ENCODE measurements around the gene LPP. TPM values are rescaled to one million over a fixed set of nuclear protein-coding genes. Genes with fewer than 3 reads are reported as not detected.

The LPP gene
- total RNA-seq, 1 donor from 2014 or later, result 23.1 TPM

GRCh38 chr3:188578576-188579363, 424.8 kb downstream of the LPP start:
- Mint-ChIP-seq H3K9me3 (ENCODE audit: unreplicated experiment) (no peaks in the 10 kb centered on the region), H3K4me3 (ENCODE audit: unreplicated experiment) (no peak overlapping the region), H3K36me3 (ENCODE audit: unreplicated experiment) (no peaks in the 10 kb centered on the region), H3K27ac (ENCODE audit: unreplicated experiment) (no peak overlapping the region), H3K4me1 (ENCODE audit: low read depth, unreplicated experiment) (peaks cover 16% of the 10 kb centered on the region), H3K27me3 (ENCODE audit: unreplicated experiment) (peaks cover 4% of the 10 kb centered on the region)
- no peak for DNase-seq
- TF ChIP-seq, protein P1, sequence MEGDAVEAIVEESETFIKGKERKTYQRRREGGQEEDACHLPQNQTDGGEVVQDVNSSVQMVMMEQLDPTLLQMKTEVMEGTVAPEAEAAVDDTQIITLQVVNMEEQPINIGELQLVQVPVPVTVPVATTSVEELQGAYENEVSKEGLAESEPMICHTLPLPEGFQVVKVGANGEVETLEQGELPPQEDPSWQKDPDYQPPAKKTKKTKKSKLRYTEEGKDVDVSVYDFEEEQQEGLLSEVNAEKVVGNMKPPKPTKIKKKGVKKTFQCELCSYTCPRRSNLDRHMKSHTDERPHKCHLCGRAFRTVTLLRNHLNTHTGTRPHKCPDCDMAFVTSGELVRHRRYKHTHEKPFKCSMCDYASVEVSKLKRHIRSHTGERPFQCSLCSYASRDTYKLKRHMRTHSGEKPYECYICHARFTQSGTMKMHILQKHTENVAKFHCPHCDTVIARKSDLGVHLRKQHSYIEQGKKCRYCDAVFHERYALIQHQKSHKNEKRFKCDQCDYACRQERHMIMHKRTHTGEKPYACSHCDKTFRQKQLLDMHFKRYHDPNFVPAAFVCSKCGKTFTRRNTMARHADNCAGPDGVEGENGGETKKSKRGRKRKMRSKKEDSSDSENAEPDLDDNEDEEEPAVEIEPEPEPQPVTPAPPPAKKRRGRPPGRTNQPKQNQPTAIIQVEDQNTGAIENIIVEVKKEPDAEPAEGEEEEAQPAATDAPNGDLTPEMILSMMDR (IDR thresholded peaks at IDR 0.05; ENCODE audit: partially characterized antibody, unreplicated experiment), result no peak

- no peak overlapping the region for H3K4me3 Mint-ChIP-seq (ENCODE audit: unreplicated experiment)
- peaks cover 4% of the 10 kb centered on the region for H3K27me3 Mint-ChIP-seq (ENCODE audit: unreplicated experiment)
- DNase-seq, result no peak
- TF ChIP-seq, protein P1 (IDR thresholded peaks at IDR 0.05; ENCODE audit: partially characterized antibody, unreplicated experiment), result no peak
- H3K27ac Mint-ChIP-seq (ENCODE audit: unreplicated experiment), result no peak overlapping the region
- peaks cover 7% of the 10 kb centered on the region for H3K4me1 Mint-ChIP-seq (ENCODE audit: low read depth, unreplicated experiment)
- H3K9me3 Mint-ChIP-seq (ENCODE audit: unreplicated experiment), result no peaks in the 10 kb centered on the region
- H3K36me3 Mint-ChIP-seq (ENCODE audit: unreplicated experiment), result no peaks in the 10 kb centered on the region
Measured at GRCh38 chr3:188580223-188580622, 426.3 kb downstream of the LPP start.

DNA sequence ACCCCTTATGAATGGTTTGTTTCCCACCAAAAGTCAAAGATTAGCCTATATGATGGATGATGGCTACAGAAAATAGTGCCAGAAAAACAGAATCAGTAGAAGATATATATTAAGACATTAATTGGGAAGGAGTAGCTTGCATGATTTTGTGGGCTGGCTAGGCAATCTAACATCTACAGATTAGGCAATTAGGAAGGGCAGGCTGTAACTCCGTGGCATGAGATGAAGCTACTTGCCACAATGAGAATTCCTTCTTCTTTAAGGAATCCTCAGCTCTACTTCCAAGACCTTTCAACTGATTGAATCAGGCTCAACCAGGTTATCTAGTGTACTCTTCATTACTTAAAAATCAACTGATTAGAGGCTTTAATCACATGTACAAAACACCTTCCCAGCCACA, 426.7 kb downstream of the LPP start:
- Mint-ChIP-seq H3K27ac (ENCODE audit: unreplicated experiment) (no peak overlapping the region), H3K36me3 (ENCODE audit: unreplicated experiment) (no peaks in the 10 kb centered on the region), H3K4me1 (ENCODE audit: low read depth, unreplicated experiment) (peaks cover 4% of the 10 kb centered on the region), H3K9me3 (ENCODE audit: unreplicated experiment) (no peaks in the 10 kb centered on the region), H3K27me3 (ENCODE audit: unreplicated experiment) (peaks cover 4% of the 10 kb centered on the region), H3K4me3 (ENCODE audit: unreplicated experiment) (no peak overlapping the region)
- DNase-seq, result no peak
- TF ChIP-seq, protein P1 (IDR thresholded peaks at IDR 0.05; ENCODE audit: partially characterized antibody, unreplicated experiment), result no peak

DNA sequence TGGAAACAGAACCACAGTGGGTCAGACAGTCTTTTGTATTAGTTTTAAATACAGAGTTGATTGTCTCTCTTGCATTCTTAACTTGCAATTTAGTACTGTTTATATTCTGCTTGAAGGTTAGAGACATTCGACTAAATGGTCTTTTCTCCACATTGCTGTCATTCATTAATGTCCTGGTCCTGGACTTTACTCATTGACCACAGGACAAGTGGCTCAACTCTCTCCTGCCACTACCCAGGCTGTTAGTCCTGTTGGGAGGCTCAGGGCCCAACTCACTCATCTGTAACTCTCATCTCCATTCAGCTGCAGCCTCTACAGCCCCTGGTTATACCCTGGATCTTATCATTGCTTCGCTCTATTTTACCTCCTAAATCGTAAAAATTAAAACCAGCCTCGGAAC, 427.4 kb downstream of the LPP start:
- TF ChIP-seq, protein P1 (IDR thresholded peaks at IDR 0.05; ENCODE audit: partially characterized antibody, unreplicated experiment), result no peak
- Mint-ChIP-seq H3K36me3 (ENCODE audit: unreplicated experiment) (no peaks in the 10 kb centered on the region), H3K9me3 (ENCODE audit: unreplicated experiment) (no peaks in the 10 kb centered on the region), H3K27me3 (ENCODE audit: unreplicated experiment) (peaks cover 4% of the 10 kb centered on the region), H3K27ac (ENCODE audit: unreplicated experiment) (no peak overlapping the region), H3K4me1 (ENCODE audit: low read depth, unreplicated experiment) (peaks cover 4% of the 10 kb centered on the region), H3K4me3 (ENCODE audit: unreplicated experiment) (no peak overlapping the region)
- DNase-seq, result no peak

- DNase-seq, result no peak
- peaks cover 4% of the 10 kb centered on the region for H3K4me1 Mint-ChIP-seq (ENCODE audit: low read depth, unreplicated experiment)
- H3K36me3 Mint-ChIP-seq (ENCODE audit: unreplicated experiment), result no peaks in the 10 kb centered on the region
- TF ChIP-seq, protein P1 (IDR thresholded peaks at IDR 0.05; ENCODE audit: partially characterized antibody, unreplicated experiment), result no peak
- H3K27me3 Mint-ChIP-seq (ENCODE audit: unreplicated experiment), result peaks cover 4% of the 10 kb centered on the region
- no peaks in the 10 kb centered on the region for H3K9me3 Mint-ChIP-seq (ENCODE audit: unreplicated experiment)
- H3K27ac Mint-ChIP-seq (ENCODE audit: unreplicated experiment), result no peak overlapping the region
- H3K4me3 Mint-ChIP-seq (ENCODE audit: unreplicated experiment), result no peak overlapping the region
Measured at GRCh38 chr3:188581792-188582191, 427.8 kb downstream of the LPP start.

All from glutamatergic neuron (in vitro differentiated cells).